Measurements from ENCODE around the gene EIF4ENIF1.

EIF4ENIF1 gene

DNA sequence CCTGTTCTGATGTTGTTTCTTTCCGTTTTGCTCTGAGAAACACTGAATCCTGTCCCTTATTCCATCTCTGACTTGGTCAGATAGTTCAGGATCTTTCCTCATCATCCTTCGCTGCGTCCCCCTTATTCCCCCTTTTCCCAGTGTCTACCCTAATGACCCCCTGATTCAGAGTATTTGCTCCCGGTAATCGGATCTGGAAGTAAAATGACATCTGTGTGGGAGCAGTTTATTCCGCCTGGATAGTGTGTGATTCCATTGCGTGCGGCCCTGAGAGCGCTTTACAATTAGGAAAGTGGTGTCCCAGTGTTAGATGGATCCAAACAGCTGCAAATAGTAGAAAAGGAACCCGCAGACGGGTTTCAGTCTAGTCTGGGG, 89.6 kb downstream of the EIF4ENIF1 start:
- Histone ChIP-seq H3K4me3 (ENCODE audit: low read length) (peak overlapping the region; percentile 40), H3K4me2 (ENCODE audit: low read length) (peak overlapping the region; percentile 19), H2BK15ac (replicated peaks; ENCODE audit: low read depth) (no peak overlapping the region), H3K27ac (ENCODE audit: low read depth, low read length) (peak overlapping the region; percentile 0), H3K4me1 (ENCODE audit: control insufficient read depth, low read depth, low read length) (no peaks in the 10 kb centered on the region), H4K8ac (ENCODE audit: low read depth, low read length) (no peak overlapping the region), H4K5ac (ENCODE audit: low read length) (no peak overlapping the region), H2BK5ac (ENCODE audit: low read length) (no peak overlapping the region), H3K4ac (ENCODE audit: low read depth, low read length) (no peak overlapping the region), H2BK120ac (ENCODE audit: low read depth, low read length) (no peak overlapping the region), H3K79me2 (ENCODE audit: control insufficient read depth, insufficient read depth, low read length) (peaks cover 27% of the 10 kb centered on the region), H3K27me3 (ENCODE audit: insufficient read depth, low read length, poor library complexity) (no peaks in the 10 kb centered on the region), H3K56ac (ENCODE audit: low read length) (peak overlapping the region; percentile 88), H2AK5ac (ENCODE audit: low read length) (no peak overlapping the region), H3K9ac (ENCODE audit: low read length) (peak overlapping the region; percentile 68), H3K23ac (ENCODE audit: low read length) (no peak overlapping the region), H3K36me3 (ENCODE audit: control insufficient read depth, insufficient read depth, low read length) (peaks cover 3% of the 10 kb centered on the region), H3K18ac (ENCODE audit: low read length) (no peak overlapping the region), H3K79me1 (ENCODE audit: low read length) (peaks cover 7% of the 10 kb centered on the region)
- WGBS (ENCODE audit: extremely low coverage, insufficient coverage, low lambda C conversion rate): no CpG with 5 or more reads among the region's 11 CpGs
- DNase-seq: peak; percentile 11

DNA sequence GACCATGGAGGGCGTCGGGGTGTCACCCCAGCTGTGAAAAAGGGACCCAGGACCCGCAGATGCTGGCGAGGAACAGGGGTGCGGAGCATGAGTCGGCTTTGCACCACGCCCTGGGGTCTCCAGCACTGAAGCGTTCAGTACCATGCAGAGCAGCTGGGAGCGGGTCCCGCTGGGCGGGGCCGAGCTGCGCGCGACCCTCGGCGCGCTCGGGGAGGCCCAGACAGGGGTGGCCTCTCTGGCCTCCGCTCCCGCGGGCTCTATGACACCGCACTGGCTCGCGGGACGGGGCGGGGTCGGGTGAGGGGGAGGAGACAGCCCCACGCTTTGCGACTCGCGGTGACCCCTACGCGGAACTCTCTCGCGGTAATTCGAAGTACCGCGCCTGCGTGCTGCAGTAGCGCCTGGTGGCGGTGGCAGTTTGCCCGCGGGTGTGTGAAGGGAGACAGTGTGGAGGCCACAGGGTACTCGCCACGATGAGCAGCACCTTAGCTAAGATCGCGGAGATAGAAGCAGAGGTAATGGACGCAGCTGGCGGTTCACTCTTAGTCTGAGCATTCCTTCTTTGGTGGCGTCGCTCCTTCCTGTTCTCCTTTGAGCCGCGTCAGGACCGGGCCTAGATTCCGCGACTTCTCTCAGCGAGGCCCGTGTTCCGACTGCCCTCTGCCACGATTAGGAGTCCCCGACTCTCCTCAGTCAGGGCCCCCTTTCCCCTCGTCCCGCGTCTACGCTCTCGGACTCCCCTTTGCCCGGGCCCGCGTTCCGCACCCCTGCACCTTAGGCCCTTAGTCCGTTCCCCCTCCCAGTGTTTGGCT, 90.2 kb downstream of the EIF4ENIF1 start, which contains the start of gene DRG1:
Gene DRG1 (plus strand): TSS at position 394 of the 812 bp plus-strand sequence. CDS start 80 bp downstream, at position 474.
- H3K79me2 ChIP-seq (ENCODE audit: control insufficient read depth, insufficient read depth, low read length): peaks cover 27% of the 10 kb centered on the region
- peak within 1 kb of the TSS; percentile 40 for H3K4me3 ChIP-seq (ENCODE audit: low read length)
- H3K27me3 ChIP-seq (ENCODE audit: insufficient read depth, low read length, poor library complexity): no peaks in the 10 kb centered on the region
- peak within 1 kb of the TSS; percentile 92 for H3K56ac ChIP-seq (ENCODE audit: low read length)
- peak within 1 kb of the TSS; percentile 16 for H2BK5ac ChIP-seq (ENCODE audit: low read length)
- H3K23ac ChIP-seq (ENCODE audit: low read length): no peak within 1 kb of the TSS
- no peaks in the 10 kb centered on the region for H3K4me1 ChIP-seq (ENCODE audit: control insufficient read depth, low read depth, low read length)
- peak; percentile 98 for DNase-seq
- no peak within 1 kb of the TSS for H2BK15ac ChIP-seq (replicated peaks; ENCODE audit: low read depth)
- H3K4ac ChIP-seq (ENCODE audit: low read depth, low read length): peak within 1 kb of the TSS; percentile 22
- peak within 1 kb of the TSS; percentile 86 for H3K9ac ChIP-seq (ENCODE audit: low read length)
- peak within 1 kb of the TSS; percentile 51 for H3K4me2 ChIP-seq (ENCODE audit: low read length)
- peak within 1 kb of the TSS; percentile 85 for H3K18ac ChIP-seq (ENCODE audit: low read length)
- H3K79me1 ChIP-seq (ENCODE audit: low read length): peaks cover 7% of the 10 kb centered on the region
- no peak within 1 kb of the TSS for H4K5ac ChIP-seq (ENCODE audit: low read length)
- peak within 1 kb of the TSS; percentile 88 for H4K8ac ChIP-seq (ENCODE audit: low read depth, low read length)
- H3K27ac ChIP-seq (ENCODE audit: low read depth, low read length): peak within 1 kb of the TSS; percentile 20
- H2BK120ac ChIP-seq (ENCODE audit: low read depth, low read length): no peak within 1 kb of the TSS
- peaks cover 3% of the 10 kb centered on the region for H3K36me3 ChIP-seq (ENCODE audit: control insufficient read depth, insufficient read depth, low read length)
- H2AK5ac ChIP-seq (ENCODE audit: low read length): no peak within 1 kb of the TSS
- WGBS (ENCODE audit: extremely low coverage, insufficient coverage, low lambda C conversion rate): no CpG with 5 or more reads among the region's 72 CpGs

DNA sequence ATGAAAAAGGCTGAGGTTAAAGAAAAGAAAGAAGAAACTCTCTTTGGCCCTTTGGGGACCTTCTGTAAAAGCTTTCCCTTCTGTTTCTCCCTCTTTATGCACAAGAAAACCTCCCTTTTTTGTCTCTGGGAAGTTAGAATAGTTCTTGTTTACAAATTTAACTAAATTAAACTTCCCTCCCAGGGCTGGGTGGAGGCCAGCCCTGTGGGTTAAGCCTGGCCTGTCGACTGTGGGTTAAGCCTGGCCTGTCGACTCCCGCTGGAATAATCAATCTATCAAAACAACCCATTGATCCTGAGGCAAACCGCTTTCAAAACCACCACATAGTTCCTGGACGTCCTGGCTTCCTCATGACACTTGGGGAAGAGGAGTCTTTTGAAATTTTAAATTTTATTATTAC, 91.4 kb downstream of the EIF4ENIF1 start:
- Histone ChIP-seq H2BK15ac (replicated peaks; ENCODE audit: low read depth) (no peak overlapping the region), H3K27me3 (ENCODE audit: insufficient read depth, low read length, poor library complexity) (no peaks in the 10 kb centered on the region), H2AK5ac (ENCODE audit: low read length) (no peak overlapping the region), H2BK120ac (ENCODE audit: low read depth, low read length) (no peak overlapping the region), H4K5ac (ENCODE audit: low read length) (no peak overlapping the region), H3K4me1 (ENCODE audit: control insufficient read depth, low read depth, low read length) (no peaks in the 10 kb centered on the region), H3K18ac (ENCODE audit: low read length) (no peak overlapping the region), H3K27ac (ENCODE audit: low read depth, low read length) (no peak overlapping the region), H3K36me3 (ENCODE audit: control insufficient read depth, insufficient read depth, low read length) (peaks cover 3% of the 10 kb centered on the region), H3K9ac (ENCODE audit: low read length) (no peak overlapping the region), H3K79me2 (ENCODE audit: control insufficient read depth, insufficient read depth, low read length) (peaks cover 27% of the 10 kb centered on the region), H3K79me1 (ENCODE audit: low read length) (peaks cover 7% of the 10 kb centered on the region), H3K56ac (ENCODE audit: low read length) (no peak overlapping the region), H3K4me2 (ENCODE audit: low read length) (no peak overlapping the region), H3K4me3 (ENCODE audit: low read length) (no peak overlapping the region), H4K8ac (ENCODE audit: low read depth, low read length) (no peak overlapping the region), H3K4ac (ENCODE audit: low read depth, low read length) (no peak overlapping the region), H2BK5ac (ENCODE audit: low read length) (no peak overlapping the region), H3K23ac (ENCODE audit: low read length) (no peak overlapping the region)
- WGBS (ENCODE audit: extremely low coverage, insufficient coverage, low lambda C conversion rate): no CpG with 5 or more reads among the region's 5 CpGs
- DNase-seq: no peak

DNA sequence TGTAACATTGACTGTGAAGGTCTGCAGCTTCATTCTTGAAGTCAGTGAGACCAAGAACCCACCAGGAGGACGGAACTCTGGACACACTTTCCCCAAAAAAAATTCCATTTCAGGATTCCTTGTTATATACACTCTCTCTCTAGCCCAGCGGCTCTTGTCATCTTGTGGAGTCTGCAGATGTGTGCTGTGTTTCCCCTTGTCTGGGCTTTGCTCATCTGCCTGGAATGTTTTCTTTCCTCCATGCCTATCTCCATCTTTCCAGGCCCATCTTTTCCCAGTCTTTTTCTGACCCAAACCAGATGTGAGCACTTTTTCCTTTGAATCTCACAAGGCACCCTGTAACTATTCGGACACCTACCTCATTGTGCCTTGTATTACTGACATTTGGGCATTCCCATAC, 95.3 kb downstream of the EIF4ENIF1 start:
- no CpG with 5 or more reads among the region's 3 CpGs for WGBS (ENCODE audit: extremely low coverage, insufficient coverage, low lambda C conversion rate)
- H3K4me2 ChIP-seq (ENCODE audit: low read length): no peak overlapping the region
- no peaks in the 10 kb centered on the region for H3K79me2 ChIP-seq (ENCODE audit: control insufficient read depth, insufficient read depth, low read length)
- no peaks in the 10 kb centered on the region for H3K4me1 ChIP-seq (ENCODE audit: control insufficient read depth, low read depth, low read length)
- no peak overlapping the region for H2BK120ac ChIP-seq (ENCODE audit: low read depth, low read length)
- no peak overlapping the region for H4K8ac ChIP-seq (ENCODE audit: low read depth, low read length)
- H3K23ac ChIP-seq (ENCODE audit: low read length): no peak overlapping the region
- no peak overlapping the region for H4K5ac ChIP-seq (ENCODE audit: low read length)
- H3K56ac ChIP-seq (ENCODE audit: low read length): no peak overlapping the region
- H3K18ac ChIP-seq (ENCODE audit: low read length): no peak overlapping the region
- no peak overlapping the region for H3K9ac ChIP-seq (ENCODE audit: low read length)
- H3K79me1 ChIP-seq (ENCODE audit: low read length): no peaks in the 10 kb centered on the region
- H3K27me3 ChIP-seq (ENCODE audit: insufficient read depth, low read length, poor library complexity): no peaks in the 10 kb centered on the region
- H3K27ac ChIP-seq (ENCODE audit: low read depth, low read length): no peak overlapping the region
- H2BK5ac ChIP-seq (ENCODE audit: low read length): no peak overlapping the region
- no peaks in the 10 kb centered on the region for H3K36me3 ChIP-seq (ENCODE audit: control insufficient read depth, insufficient read depth, low read length)
- no peak overlapping the region for H3K4me3 ChIP-seq (ENCODE audit: low read length)
- H3K4ac ChIP-seq (ENCODE audit: low read depth, low read length): no peak overlapping the region
- H2BK15ac ChIP-seq (replicated peaks; ENCODE audit: low read depth): no peak overlapping the region
- no peak overlapping the region for H2AK5ac ChIP-seq (ENCODE audit: low read length)
- no peak for DNase-seq

DNA sequence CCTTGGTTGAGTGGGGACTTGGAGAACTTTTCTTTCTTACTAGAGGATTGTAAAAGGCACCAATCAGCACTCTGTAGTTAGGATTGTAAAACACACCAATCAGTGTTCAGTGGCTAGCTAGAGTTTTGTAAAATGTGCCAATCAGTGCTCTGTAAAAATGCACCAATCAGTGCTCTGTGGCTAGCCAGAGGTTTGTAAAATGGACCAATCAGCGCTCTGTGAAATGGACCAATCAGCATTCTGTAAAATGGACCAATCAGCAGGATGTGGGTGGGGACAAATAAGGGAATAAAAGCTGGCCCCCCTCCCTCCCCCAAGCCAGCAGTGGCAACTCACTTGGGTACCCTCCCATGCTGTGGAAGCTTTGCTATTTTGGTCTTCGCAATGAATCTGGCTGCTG, 95.7 kb downstream of the EIF4ENIF1 start:
- H3K79me1 ChIP-seq (ENCODE audit: low read length): no peaks in the 10 kb centered on the region
- H3K23ac ChIP-seq (ENCODE audit: low read length): no peak overlapping the region
- WGBS (ENCODE audit: extremely low coverage, insufficient coverage, low lambda C conversion rate): no CpG with 5 or more reads among the region's 2 CpGs
- no peak overlapping the region for H2AK5ac ChIP-seq (ENCODE audit: low read length)
- H3K36me3 ChIP-seq (ENCODE audit: control insufficient read depth, insufficient read depth, low read length): no peaks in the 10 kb centered on the region
- H3K4me2 ChIP-seq (ENCODE audit: low read length): no peak overlapping the region
- H3K9ac ChIP-seq (ENCODE audit: low read length): no peak overlapping the region
- H3K18ac ChIP-seq (ENCODE audit: low read length): no peak overlapping the region
- no peak overlapping the region for H3K4me3 ChIP-seq (ENCODE audit: low read length)
- no peak overlapping the region for H3K4ac ChIP-seq (ENCODE audit: low read depth, low read length)
- no peaks in the 10 kb centered on the region for H3K4me1 ChIP-seq (ENCODE audit: control insufficient read depth, low read depth, low read length)
- H2BK5ac ChIP-seq (ENCODE audit: low read length): no peak overlapping the region
- no peak for DNase-seq
- H3K79me2 ChIP-seq (ENCODE audit: control insufficient read depth, insufficient read depth, low read length): no peaks in the 10 kb centered on the region
- no peaks in the 10 kb centered on the region for H3K27me3 ChIP-seq (ENCODE audit: insufficient read depth, low read length, poor library complexity)
- H2BK15ac ChIP-seq (replicated peaks; ENCODE audit: low read depth): no peak overlapping the region
- H3K27ac ChIP-seq (ENCODE audit: low read depth, low read length): no peak overlapping the region
- H2BK120ac ChIP-seq (ENCODE audit: low read depth, low read length): no peak overlapping the region
- H4K5ac ChIP-seq (ENCODE audit: low read length): no peak overlapping the region
- no peak overlapping the region for H4K8ac ChIP-seq (ENCODE audit: low read depth, low read length)
- H3K56ac ChIP-seq (ENCODE audit: low read length): no peak overlapping the region
